Stimulated activated CD8-positive, alpha-beta memory T cell treated with anti-CD3 and anti-CD28 coated beads, Interleukin-12 subunit alpha, Interleukin-12 subunit beta, amount 100 ng/mL, for 4 hours (primary cell): ENCODE measurements around the gene TMEM231.
"Not testable (repeated sequence)": the region's sequence is repeated elsewhere in the genome, so short reads cannot be mapped to it uniquely, and the experiment has no call there.

Source experiments
- DNase-seq: peaks from one replicate; pipeline ENCODE4 v3.0.0-alpha.2; 2020; ENCODE audit warnings: low read depth

The TMEM231 gene

GRCh38 chr16:75555707-75556430 lies at the start of gene TMEM231:
TMEM231 (minus strand) TSS chr16:75556252; CDS start chr16:75556209, 43 bp downstream.
- peak; percentile 92 for DNase-seq

- DNase-seq = no peak
These were observed 47.2 kb upstream of the TMEM231 start for GRCh38 chr16:75603241-75603640.

- no peak for DNase-seq
These were observed 43.6 kb upstream of the TMEM231 start for GRCh38 chr16:75599452-75600277.

GRCh38 chr16:75593825-75594820 lies 38.1 kb upstream of the TMEM231 start:
- DNase-seq = no peak

- no peak for DNase-seq
These were observed 37.3 kb upstream of the TMEM231 start for GRCh38 chr16:75593308-75593707.

GRCh38 chr16:75591927-75592326 lies 35.9 kb upstream of the TMEM231 start:
- not testable (repeated sequence) for DNase-seq

- no peak for DNase-seq
These were observed 35.1 kb upstream of the TMEM231 start for GRCh38 chr16:75590920-75591843.

- DNase-seq = no peak
These were observed 33.3 kb upstream of the TMEM231 start for GRCh38 chr16:75589306-75589705.

- no peak for DNase-seq
These were observed 32.7 kb upstream of the TMEM231 start for GRCh38 chr16:75588716-75589115.

GRCh38 chr16:75584108-75584507 lies 28.1 kb upstream of the TMEM231 start:
- no peak for DNase-seq

- DNase-seq = no peak
These were observed 23.3 kb upstream of the TMEM231 start for GRCh38 chr16:75579281-75579834.

GRCh38 chr16:75578725-75579124 lies 22.7 kb upstream of the TMEM231 start:
- no peak for DNase-seq

GRCh38 chr16:75578212-75578611 lies 22.2 kb upstream of the TMEM231 start:
- no peak for DNase-seq

GRCh38 chr16:75576384-75576811 lies 20.3 kb upstream of the TMEM231 start:
- DNase-seq = no peak

GRCh38 chr16:75575958-75576357 lies 19.9 kb upstream of the TMEM231 start:
- DNase-seq = no peak

GRCh38 chr16:75573955-75574354 lies 17.9 kb upstream of the TMEM231 start:
- no peak for DNase-seq

- no peak for DNase-seq
These were observed 17.0 kb upstream of the TMEM231 start for GRCh38 chr16:75572864-75573542.

- DNase-seq = no peak
These were observed 14.5 kb upstream of the TMEM231 start for GRCh38 chr16:75570396-75571065.

- DNase-seq = no peak
These were observed 11.9 kb upstream of the TMEM231 start for GRCh38 chr16:75567911-75568310.
